ENCODE data around the gene SSBP3. TPM values are rescaled to one million over a fixed set of nuclear protein-coding genes. Genes with fewer than 3 reads are reported as not detected.

Gene SSBP3
- polyA plus RNA-seq, 1 experiment = 34.3 TPM

DNA sequence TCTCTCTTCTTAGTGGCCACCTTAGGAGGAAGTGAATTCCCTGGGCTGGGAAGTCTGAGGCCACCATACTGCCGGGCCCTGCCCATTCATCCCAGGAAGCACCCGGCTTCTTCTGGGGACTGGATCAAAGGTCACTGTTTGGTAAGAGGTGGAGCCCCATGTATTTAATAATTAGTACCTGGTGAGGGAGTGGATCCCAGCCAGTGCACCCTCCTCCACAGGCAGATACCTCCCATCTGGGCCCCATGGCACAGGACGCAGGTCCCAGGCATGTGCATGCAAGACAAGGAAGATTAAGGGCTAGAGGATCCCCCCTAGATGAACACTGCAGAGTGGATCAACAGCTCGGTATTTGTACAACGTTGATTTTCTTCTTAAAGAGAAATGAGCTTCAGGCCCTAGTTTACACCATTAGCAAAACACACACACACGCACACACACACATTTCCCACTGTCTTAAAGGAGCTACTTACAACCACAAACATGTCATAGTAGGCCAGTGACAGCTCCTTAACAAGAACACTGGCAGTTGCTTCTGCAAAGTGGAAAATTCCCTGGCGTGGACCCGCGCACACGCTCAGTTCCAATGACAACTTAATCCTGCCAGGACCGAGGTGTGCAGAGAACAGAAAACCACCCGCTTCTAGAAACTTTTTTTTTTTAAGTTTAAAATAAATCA is 115.5 kb downstream of the SSBP3 start:
- ChIA-PET POLR2A (no interaction called here), CTCF (no interaction called here)
- TF ChIP-seq CTCF (IDR thresholded peaks at IDR 0.05; ENCODE audit: low read depth, low read length) = no peak
- Histone ChIP-seq H3K27ac (ENCODE audit: low read depth, low read length) (no peak overlapping the region), H3K27me3 (ENCODE audit: control insufficient read depth, insufficient read depth, low read length) (no peaks in the 10 kb centered on the region), H3K9me3 (ENCODE audit: control insufficient read depth, insufficient read depth, low read length) (no peaks in the 10 kb centered on the region), H3K4me3 (ENCODE audit: low read depth, low read length) (no peak overlapping the region)
- no peak for DNase-seq (ENCODE audit: low read depth, low spot score)

GRCh38 chr1:54289712-54290233 is 116.4 kb downstream of the SSBP3 start:
- no peaks in the 10 kb centered on the region for H3K9me3 ChIP-seq (ENCODE audit: control insufficient read depth, insufficient read depth, low read length)
- no peaks in the 10 kb centered on the region for H3K27me3 ChIP-seq (ENCODE audit: control insufficient read depth, insufficient read depth, low read length)
- CTCF ChIA-PET = no interaction called here
- TF ChIP-seq CTCF (IDR thresholded peaks at IDR 0.05; ENCODE audit: low read depth, low read length) = no peak
- no peak overlapping the region for H3K27ac ChIP-seq (ENCODE audit: low read depth, low read length)
- no peak for DNase-seq (ENCODE audit: low read depth, low spot score)
- POLR2A ChIA-PET = no interaction called here
- no peak overlapping the region for H3K4me3 ChIP-seq (ENCODE audit: low read depth, low read length)

GRCh38 chr1:54287801-54288211 is 118.4 kb downstream of the SSBP3 start:
- POLR2A ChIA-PET = interaction anchor here (1.2 kb wide), 1 partner anchor 48 kb away, joined by 4 read pairs; no protein-coding TSS in a partner anchor
- H3K4me3 ChIP-seq (ENCODE audit: low read depth, low read length) = no peak overlapping the region
- CTCF ChIA-PET = no interaction called here
- no peak for DNase-seq (ENCODE audit: low read depth, low spot score)
- TF ChIP-seq CTCF (IDR thresholded peaks at IDR 0.05; ENCODE audit: low read depth, low read length) = no peak
- no peaks in the 10 kb centered on the region for H3K27me3 ChIP-seq (ENCODE audit: control insufficient read depth, insufficient read depth, low read length)
- H3K9me3 ChIP-seq (ENCODE audit: control insufficient read depth, insufficient read depth, low read length) = no peaks in the 10 kb centered on the region
- no peak overlapping the region for H3K27ac ChIP-seq (ENCODE audit: low read depth, low read length)

DNA sequence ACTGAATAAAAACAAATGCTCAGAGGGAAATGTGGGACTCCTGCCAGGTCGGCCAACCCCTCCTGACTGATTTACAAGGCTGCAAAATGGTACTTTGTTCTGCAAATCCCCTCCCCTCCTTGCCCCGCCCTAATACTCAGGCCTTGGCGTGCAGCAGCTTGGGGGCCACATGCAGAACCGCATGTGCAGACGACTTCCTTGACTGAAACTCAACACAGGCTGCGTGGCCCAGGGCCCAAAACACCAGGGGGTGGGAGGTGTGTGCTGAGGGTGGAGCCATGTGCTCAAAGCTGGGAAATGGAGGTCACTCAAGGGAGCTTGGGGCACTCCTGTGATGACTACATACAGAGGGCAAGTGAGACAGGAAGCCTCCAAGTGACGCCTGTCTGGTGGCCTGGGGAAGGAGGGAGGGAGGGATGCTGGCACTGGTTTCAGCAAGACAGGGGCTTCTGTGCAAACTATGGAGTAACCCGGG is 119.0 kb downstream of the SSBP3 start:
- H3K27ac ChIP-seq (ENCODE audit: low read depth, low read length) = peak overlapping the region; percentile 21
- TF ChIP-seq CTCF (IDR thresholded peaks at IDR 0.05; ENCODE audit: low read depth, low read length) = no peak
- no peak for DNase-seq (ENCODE audit: low read depth, low spot score)
- H3K4me3 ChIP-seq (ENCODE audit: low read depth, low read length) = no peak overlapping the region
- no peaks in the 10 kb centered on the region for H3K27me3 ChIP-seq (ENCODE audit: control insufficient read depth, insufficient read depth, low read length)
- H3K9me3 ChIP-seq (ENCODE audit: control insufficient read depth, insufficient read depth, low read length) = no peaks in the 10 kb centered on the region
- ChIA-PET POLR2A (interaction anchor here (1.2 kb wide), 1 partner anchor 48 kb away, joined by 4 read pairs; no protein-coding TSS in a partner anchor), CTCF (no interaction called here)

DNA sequence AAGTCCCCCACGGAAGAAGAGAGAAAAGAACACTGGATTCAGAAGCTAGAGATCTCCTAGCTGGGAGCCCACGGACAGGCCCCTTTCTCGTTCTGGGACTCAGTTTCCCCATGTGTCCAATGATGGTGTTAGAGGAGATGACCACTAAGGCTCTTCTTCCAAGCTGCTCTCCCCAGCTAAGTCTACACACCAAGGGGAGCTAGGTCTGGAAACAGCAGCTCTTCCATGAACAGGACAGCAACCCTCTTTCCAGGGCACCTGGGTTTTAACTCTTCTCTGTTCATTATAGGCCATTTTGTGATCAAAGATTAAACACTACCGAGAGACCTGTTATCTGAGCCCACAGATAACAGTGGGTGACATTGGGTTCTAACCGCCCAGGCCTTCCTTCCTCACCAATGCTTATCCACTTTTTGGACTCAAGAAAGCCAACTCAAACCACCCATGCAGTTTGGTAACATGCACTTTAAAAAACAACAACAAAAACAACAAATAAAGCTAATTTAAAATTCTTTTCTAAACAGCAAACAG is 120.3 kb downstream of the SSBP3 start:
- no peak for TF ChIP-seq CTCF (IDR thresholded peaks at IDR 0.05; ENCODE audit: low read depth, low read length)
- ChIA-PET CTCF (interaction anchor here (1.0 to 1.1 kb wide), 2 partner anchors 11 to 12 kb away, joined by 3 to 4 read pairs; no protein-coding TSS in a partner anchor), POLR2A (no interaction called here)
- H3K27me3 ChIP-seq (ENCODE audit: control insufficient read depth, insufficient read depth, low read length) = no peaks in the 10 kb centered on the region
- peak overlapping the region; percentile 11 for H3K27ac ChIP-seq (ENCODE audit: low read depth, low read length)
- no peak overlapping the region for H3K4me3 ChIP-seq (ENCODE audit: low read depth, low read length)
- H3K9me3 ChIP-seq (ENCODE audit: control insufficient read depth, insufficient read depth, low read length) = no peaks in the 10 kb centered on the region
- no peak for DNase-seq (ENCODE audit: low read depth, low spot score)
